ENCODE results near the gene GPRC5D.

GPRC5D gene

DNA sequence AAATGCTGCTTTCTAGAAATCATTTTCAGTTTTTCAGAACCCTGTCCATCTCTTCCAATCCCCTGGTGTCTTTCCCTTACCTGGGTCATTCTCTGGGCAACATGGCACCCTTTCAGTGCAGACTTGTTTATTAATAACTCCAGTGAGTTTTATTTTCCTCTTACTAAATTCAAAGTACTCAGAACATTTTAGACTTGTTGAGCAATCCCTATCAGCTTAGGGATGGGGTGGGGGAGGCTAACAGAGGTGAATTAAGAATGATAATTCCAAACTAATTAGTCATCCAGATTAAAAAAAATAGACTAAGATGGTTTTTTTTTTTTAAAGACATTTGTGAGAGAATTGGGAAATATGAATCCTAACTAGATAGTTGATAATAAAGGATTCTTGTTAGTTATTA, 49.9 kb downstream of the GPRC5D start:
- DNase-seq (ENCODE audit: low read depth) = no peak
- H3K4me3 ChIP-seq (ENCODE audit: low read depth, low read length) = no peak overlapping the region
- TF ChIP-seq, protein P1, sequence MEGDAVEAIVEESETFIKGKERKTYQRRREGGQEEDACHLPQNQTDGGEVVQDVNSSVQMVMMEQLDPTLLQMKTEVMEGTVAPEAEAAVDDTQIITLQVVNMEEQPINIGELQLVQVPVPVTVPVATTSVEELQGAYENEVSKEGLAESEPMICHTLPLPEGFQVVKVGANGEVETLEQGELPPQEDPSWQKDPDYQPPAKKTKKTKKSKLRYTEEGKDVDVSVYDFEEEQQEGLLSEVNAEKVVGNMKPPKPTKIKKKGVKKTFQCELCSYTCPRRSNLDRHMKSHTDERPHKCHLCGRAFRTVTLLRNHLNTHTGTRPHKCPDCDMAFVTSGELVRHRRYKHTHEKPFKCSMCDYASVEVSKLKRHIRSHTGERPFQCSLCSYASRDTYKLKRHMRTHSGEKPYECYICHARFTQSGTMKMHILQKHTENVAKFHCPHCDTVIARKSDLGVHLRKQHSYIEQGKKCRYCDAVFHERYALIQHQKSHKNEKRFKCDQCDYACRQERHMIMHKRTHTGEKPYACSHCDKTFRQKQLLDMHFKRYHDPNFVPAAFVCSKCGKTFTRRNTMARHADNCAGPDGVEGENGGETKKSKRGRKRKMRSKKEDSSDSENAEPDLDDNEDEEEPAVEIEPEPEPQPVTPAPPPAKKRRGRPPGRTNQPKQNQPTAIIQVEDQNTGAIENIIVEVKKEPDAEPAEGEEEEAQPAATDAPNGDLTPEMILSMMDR (IDR thresholded peaks at IDR 0.05; ENCODE audit: low read depth, low read length, missing control alignments) = no peak

DNA sequence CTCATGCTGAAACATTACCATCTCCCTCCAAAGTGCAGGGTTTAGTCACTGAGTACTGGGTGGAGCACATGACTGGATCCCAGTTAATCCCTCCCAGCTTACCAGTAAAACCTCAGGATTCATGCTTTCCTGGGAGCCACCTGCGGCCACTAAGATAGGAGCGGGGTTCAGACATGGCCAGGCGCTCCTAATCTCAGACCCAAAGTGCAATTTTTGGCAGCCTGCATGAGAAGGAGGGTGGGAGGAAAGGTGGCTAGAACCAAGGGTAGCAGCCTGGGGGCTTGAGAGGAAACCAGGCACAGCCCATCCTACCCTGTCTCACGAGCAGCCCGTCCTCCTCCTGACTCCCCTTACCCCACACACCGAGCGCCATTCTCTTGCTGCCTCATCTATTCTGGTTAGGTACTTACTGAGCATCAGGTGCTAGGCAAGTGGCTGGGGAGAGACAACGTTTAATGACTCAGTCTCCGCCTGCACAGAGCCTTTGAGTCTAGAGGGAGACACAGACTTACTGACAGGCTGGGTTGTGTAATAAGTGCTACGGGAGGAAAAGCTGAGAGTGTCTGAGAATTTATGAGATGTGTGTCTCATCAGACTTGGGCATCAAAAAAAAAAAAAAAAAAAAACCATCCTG, 50.7 kb downstream of the GPRC5D start:
- no peak for DNase-seq (ENCODE audit: low read depth)
- H3K4me3 ChIP-seq (ENCODE audit: low read depth, low read length) = no peak overlapping the region
- TF ChIP-seq, protein P1 (IDR thresholded peaks at IDR 0.05; ENCODE audit: low read depth, low read length, missing control alignments) = no peak

DNA sequence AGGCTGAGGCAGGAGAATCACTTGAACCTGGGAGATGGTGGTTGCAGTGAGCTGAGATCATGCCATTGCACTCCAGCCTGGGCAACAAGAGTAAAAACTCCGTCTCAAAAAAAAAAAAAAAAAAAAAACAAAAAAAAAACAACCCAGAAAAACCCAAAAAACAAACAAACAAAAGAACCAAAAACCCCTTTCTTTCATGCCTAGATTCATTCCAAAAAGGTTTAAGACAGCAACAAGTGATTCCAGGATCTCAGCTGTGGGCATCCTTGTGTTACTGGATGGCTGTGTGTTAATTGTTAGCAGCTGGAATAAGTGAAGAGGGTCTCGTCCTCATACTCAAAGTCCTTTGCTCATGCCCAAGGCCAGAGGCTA, 51.2 kb downstream of the GPRC5D start:
- TF ChIP-seq, protein P1 (IDR thresholded peaks at IDR 0.05; ENCODE audit: low read depth, low read length, missing control alignments) = no peak
- DNase-seq (ENCODE audit: low read depth) = no peak
- H3K4me3 ChIP-seq (ENCODE audit: low read depth, low read length) = no peak overlapping the region

DNA sequence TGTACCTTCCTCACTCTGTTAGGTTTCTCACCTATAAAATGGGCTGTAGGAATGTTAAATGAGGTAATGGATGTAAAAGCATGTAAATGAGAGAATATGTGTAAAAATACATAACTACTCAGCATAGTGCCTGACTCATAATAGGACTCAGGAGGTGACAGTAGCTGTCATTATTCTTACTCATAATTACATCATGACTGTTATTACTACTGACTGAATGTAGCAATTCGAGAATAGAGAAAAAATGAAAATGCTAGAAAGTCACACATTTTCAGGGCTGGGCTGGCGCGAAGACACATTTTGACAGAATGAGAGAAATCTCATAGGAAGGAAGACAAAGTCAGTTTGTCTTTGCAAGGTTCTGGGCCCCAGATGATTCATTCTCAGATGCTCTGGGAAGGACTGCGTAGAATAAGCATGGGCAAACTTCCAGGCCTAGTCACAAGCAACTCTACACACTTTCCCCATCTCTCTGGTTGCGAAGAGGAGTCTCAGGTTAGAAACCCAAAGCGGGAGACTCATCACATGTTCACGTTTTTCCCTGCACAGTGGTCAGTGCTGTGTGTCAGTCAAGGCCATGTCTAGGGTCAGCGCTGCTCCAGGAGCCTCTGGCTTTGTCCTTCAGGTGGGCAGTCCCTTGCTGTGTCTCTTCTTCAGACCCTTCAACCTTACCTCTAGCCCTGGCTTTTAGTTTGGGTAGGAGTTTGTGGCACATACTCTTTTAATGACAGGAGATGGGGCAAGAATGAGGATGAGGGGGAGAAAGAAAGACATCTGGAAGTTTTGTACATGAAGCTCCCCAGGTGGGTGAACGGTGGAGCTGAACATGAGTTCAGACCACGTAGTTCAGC, 52.2 kb downstream of the GPRC5D start:
- no peak for DNase-seq (ENCODE audit: low read depth)
- H3K4me3 ChIP-seq (ENCODE audit: low read depth, low read length) = no peak overlapping the region
- TF ChIP-seq, protein P1 (IDR thresholded peaks at IDR 0.05; ENCODE audit: low read depth, low read length, missing control alignments) = no peak

DNA sequence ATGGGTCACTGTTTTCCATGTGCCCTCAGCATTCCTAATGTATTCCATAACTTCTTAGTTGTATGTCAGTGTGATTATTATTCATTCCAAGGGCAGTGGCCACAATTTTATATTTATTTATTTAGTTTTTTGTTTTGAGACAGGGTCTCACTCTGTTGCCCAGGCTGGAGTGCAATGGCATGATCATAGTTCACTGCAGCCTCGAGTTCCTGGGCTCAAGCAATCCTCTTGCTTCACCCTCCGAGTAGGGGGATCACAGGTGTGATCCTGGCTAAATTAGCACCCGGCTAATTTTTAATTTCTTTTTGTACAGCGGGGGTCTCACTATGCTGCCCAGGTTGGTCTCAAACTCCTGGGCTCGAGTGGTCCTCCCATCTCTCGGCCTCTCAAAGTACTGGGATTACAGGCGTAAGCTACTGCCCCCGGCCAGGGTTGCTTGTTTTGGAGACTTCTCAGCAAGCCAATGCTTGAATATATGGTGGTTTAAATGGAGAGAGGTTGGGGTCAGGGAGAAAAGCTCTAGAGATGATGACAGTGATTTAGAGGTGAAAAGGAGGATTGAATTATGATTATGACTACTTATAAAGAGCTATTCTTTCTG, 53.0 kb downstream of the GPRC5D start:
- H3K4me3 ChIP-seq (ENCODE audit: low read depth, low read length) = no peak overlapping the region
- no peak for DNase-seq (ENCODE audit: low read depth)
- TF ChIP-seq, protein P1 (IDR thresholded peaks at IDR 0.05; ENCODE audit: low read depth, low read length, missing control alignments) = no peak

DNA sequence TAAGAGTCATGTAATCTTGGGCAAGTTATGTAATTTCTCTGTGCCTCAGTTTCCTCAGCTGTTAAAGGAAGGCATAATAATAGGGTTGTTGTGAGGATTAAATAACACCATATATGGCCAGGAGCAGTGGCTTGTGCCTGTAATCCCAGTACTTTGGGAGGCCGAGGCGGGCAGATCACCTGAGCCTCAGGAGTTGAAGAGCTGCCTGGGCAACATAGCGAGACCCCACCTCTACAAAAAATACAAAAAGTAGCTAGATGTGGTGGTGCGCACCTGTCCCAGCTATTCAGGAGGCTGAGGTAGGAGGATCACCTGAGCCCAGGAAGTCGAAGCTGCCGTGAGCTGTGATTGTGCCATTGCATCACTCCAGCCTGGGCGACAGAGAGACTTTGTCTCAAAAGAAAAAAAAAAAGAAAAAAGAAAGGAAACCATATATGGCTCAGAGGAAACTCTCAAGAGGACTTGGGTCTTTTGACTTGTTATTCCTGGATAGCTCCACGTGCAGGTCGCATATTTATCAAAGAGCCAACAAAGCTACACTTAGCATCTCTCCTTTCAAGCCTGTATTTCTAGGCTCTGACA, 53.7 kb downstream of the GPRC5D start:
- TF ChIP-seq, protein P1 (IDR thresholded peaks at IDR 0.05; ENCODE audit: low read depth, low read length, missing control alignments) = no peak
- no peak for DNase-seq (ENCODE audit: low read depth)
- no peak overlapping the region for H3K4me3 ChIP-seq (ENCODE audit: low read depth, low read length)

All from GM12864 (cell line).